CD4-positive, alpha-beta T cell treated with Interferon alpha-2 for 1 hour (primary cell): Measurements from ENCODE around the gene C16orf95.
"Not testable (repeated sequence)": the region's sequence is repeated elsewhere in the genome, so short reads cannot be mapped to it uniquely, and the experiment has no call there.

ENCODE experiments used
- DNase-seq, 2 donors: peaks; one replicate each; pipeline ENCODE4 v3.0.0-alpha.2; 2020 to 2022

Gene C16orf95, protein sequence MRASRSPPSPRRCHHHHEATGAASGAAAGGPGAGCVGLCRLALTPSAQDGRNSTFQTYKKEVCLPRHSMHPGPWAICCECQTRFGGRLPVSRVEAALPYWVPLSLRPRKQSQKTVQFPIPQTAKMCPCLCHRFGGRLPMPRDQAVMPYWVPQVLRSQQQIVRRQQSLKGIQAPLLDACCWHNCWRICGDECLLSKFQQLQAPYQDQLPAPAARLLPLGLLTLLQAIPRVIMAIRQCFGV

DNA sequence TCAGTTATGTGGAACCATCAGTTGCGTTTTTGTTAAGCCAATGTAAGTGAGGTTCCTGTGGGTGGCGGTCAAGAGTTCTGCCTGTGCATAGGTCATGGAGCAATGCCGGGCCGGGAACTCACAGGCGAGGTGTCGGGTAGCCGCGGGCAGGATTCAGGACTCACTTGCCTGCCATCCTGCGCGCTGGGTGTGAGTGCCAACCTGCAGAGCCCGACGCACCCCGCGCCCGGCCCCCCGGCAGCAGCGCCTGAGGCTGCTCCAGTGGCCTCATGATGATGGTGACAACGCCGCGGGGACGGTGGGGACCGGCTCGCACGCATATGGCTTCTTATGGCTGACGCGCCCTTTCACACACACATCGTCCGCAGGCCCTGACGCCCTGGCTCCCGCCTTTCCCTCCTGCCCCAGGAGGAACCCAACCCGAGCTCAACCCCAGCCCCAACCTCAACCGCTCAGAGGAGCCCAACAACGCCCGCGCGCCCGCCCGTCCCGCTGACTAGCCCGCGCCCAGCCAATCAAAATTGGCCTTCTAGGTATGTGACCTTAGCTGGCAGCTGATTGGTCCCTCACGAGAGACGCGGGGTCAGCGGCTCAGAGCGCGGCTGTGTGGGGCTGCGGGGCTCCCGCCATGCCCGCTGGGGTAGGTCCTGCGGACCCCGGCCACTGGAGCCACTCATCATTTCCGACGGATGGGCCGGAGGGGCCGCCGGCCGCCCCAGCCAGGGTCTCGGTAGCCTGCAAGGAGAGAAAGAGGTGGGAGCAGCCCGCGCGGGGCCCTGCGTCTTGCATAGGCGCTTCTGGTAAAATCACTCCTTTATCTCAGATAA, at the start of gene C16orf95:
TSS of gene C16orf95 (minus strand) at position 470 of the 827 bp plus-strand sequence. CDS start at position 320, 150 bp downstream.
- peak; percentile 94 to 98 for DNase-seq

DNA sequence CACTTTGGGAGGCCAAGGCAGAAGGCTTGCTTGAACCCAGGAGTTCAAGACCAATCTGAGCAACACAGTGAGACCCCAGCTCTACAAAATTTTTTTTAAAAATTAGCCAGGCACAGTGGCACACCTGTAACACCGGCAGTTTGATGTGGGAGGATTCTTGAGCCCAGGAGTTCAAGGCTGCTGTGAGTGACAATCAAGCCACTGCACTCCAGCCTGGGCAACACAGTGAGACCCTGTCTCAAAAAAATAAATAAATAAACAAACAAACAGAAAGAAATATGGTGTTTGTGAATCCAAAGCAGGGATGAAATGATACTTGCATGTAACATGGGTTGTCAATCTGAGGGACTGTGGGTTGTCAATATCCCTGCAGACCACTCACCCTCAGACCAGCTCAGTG, 49.7 kb upstream of the C16orf95 start:
- no peak for DNase-seq

DNA sequence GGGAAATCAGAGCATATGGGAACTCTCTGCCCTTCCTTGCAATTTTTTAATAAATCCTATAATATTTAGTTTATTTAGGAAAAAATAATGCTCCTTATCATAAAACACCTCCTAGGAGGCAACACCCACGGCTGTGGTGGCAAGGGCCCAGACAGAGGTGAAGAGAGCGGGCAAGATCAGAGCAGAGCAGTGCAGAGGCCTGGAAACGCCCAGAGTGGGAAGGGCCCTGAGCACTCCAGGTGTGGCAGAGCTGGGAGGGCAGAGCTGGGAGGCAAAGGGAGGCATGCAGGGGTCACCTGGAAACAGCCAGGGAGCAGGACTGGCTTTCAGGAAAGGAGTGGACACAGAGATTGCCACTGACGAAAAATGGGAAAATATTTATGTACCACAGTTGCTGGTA, 49.1 kb upstream of the C16orf95 start:
- no peak for DNase-seq

DNA sequence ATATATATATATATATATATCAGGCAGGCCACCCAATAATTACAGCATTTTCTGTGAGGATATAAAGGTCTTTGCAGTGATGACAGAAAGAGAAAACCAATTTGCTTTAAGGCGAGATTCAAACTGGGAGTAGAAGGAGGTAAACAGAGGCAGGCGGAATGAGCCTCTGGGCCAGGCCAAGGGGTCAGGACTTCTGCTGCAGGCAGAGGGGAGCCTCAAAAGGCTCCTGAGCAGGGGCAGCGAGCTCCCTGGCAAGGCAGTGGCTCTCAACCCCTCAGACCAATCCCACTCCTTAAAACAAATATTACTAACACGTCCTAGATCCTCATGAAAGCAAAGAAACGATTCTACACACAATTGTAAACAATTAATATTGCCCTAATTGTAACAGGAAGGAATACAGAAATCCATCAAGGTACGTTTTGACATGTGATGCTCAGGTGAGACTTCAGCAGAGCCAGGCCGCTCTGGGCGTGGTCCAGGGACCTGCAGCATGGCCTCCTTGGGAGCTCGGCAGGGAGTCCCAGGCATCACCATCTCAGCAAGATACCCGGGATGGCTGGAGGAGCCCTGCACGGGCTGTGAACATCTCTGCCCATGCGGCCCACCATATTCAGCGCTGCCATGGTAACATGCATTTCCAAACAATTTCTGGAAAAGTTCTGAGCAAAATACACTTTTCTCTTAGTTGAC, 48.0 kb upstream of the C16orf95 start:
- DNase-seq = no peak

DNA sequence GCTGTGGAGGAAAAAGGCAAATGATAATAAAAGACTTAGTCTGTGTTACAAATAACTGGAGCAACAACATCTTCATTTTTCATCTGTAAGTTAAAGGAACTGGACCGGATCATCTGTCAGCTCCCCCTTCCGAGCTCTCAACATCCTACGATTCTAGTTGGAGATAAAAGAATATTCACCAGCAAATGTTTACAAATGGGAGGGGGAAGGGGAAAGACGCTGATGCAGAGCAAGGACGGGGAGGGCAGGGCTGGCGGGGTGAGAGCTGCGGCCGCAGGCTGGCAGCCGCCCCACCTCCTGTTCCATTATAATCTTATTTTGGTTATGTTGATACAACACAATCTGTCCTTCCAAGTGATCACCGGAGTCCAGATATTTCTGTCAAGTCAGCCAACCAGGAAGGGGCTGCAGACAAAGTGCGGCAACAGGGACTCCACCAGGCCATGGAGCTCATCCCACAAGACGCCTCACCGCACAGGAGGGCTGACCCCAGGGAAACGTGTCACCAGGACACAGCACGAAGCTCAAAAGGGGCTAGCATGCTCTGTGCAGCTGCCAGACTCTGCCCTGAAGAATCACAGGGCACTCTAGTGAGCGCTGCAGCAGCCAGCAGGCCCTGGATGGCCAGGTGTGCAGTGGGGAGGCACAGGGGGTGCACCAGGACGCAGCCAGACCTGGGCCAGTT, 46.7 kb upstream of the C16orf95 start:
- no peak for DNase-seq

DNA sequence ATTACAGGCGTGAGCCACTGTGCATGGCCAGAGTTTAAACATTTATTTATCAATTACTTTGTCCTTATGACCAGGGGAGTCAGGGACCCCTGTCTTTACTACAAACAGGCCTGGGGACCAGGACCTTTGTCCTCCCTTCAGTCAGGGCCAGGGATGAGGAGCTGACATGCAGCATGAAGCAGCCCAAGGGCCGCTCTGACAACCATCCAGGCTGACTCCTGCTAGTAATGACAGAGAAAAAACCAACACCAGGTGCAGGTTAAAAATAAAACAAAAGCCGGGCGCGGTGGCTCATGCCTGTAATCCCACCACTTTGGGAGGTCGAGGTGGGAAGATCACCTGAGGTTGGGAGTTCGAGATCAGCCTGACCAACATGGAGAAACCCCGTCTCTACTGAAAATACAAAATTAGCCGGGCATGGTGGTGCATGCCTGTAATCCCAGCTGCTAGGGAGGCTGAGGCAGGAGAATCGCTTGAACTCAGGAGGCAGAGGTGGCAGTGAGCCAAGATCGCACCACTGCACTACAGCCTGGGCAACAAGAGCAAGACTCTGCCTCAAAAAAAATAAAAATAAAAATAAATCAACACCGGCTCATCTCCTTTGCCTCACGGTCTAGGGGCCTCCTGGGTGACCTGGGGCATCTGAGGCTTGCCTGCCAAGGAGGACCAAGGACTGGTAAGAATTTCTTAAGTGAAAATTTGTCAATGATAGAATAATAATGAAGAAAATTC, 45.8 kb upstream of the C16orf95 start:
- DNase-seq = not testable (repeated sequence)

DNA sequence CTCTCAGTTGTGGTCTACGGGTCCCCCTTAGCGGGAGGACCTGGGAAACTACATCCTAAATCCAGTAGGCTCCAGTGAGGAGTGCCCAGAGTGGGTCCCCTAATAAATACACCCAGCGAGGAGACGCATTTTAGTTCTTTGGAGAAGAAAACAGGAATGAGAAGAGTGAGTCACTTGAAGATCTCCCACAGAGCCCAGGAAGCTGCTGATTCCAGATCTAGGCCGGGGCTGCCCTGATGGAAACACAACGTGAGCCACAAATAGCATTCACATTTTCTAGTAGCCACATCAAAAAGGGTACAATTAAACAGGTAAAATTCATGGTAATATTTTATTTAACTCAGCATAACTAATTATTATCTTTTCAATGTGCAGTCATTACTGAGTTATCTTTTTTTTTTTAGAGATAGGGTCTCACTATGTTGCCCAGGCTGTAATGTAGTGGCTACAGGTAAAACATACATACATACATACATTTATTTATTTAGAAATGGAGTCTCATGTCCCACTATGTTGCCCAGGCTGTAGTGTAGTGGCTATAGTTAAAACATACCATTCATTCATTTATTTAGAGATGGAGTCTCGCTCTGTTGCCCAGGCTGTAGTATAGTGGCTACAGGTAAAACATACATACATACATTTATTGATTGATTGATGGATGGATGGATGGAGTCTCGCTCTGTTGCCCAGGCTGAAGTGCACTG, 44.9 kb upstream of the C16orf95 start:
- no peak for DNase-seq

DNA sequence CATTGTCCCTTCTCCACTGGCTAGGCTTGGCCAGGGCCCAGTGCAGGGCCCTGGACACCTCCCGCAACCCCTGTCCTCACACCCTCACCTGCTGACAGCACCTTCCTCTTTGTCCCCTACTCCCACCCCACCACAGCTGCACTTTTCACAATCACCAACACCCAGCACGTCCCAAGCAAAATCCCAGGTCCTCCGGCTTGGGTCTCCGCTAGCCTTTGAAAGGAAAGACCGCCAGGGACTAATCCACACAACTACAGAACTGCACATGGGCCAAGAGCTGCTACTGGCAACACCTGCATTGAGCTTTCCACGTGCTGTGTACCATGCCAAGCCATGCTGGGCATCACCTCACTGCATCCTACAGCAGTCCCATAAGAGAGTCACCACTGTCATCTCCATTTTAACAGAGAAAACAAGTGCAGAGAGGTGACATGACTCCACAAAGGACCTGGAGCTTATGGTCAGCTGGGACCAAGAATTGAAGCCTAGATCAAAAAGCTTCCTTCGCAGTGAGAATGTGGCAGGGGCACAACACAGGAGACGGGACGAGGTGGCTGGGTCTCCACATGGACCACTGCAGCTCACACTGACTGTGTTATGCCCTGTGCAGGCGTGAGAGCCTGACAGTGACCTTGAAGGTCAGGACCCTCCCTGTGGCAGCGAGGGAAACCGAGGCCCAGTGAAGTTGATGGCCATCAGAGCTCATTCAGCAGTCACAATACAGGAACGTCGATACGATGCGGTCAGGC, 43.8 kb upstream of the C16orf95 start:
- no peak for DNase-seq

DNA sequence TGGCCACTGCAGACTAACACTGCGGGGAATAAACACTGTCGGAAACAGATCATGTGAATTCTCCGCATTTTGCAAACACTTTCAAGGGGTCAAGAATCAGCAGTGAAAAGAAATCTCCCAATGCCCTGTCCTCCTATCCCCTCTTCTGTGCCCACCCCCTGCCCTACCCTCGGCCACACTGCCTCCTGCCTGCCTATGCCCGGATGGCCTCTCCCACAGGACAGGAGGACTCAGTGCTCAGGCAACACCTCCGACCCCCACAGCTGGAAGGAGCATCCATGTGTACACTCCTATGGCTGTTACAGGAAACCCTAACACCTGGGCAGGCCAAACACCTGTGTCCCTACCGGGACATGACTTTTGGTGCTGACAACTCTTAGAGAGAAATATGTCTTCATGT, 41.9 kb upstream of the C16orf95 start:
- no peak for DNase-seq

DNA sequence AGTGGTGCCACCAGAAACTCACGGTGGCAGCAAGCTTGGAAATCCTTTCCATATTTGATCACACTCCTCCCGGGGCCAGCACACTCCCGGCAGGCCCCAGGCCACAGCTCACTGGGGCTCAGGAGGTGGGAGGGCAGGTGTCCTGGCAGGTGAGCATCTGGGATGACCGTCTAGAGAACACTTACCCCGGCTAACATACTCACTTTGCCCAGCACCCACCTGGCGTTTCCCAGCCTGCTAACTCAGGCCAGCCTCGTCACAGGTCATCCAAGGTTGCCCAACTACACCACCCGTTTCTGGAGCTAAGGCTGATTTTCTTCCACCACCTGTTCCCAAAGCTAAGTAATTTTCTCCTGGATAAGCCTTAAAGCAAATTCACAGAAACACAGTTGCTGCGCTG, 41.5 kb upstream of the C16orf95 start:
- DNase-seq = no peak

DNA sequence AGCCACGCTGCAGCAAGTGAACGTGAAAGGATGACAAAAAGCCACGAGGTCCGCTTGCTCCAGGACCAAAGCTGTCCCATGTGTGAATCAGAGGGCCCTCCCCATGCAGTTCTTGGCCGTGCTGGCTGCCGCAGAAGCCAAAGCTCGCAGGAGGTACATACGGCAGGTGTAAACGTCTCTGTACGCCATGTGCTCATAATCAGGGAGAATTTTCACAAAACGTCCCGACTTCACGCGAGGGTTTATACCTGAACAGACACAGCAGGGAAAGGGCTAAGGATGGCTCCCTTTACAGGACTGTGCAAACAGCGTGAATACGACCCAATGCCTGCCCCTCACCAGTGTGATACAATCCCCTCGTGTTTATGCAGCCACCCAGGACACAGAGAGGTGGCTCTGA, 41.1 kb upstream of the C16orf95 start:
- no peak for DNase-seq

DNA sequence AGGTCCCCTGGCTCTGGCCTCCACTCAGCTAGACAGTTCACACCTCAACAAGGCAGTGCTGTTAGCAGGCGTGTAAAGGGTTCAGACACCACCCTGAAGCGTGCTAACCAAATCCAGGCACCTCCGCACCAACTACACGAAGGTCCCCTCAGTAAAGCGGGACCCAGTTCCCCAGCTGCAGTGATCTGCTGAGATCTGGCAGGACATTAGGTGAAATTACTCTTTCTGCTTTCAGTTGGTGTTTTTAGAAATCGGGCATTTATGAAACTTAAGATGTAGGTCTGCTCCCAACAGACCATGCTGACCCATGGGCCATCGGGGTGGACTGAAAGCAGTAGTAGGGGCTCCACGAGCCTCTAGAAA, 39.3 kb upstream of the C16orf95 start:
- no peak for DNase-seq

DNA sequence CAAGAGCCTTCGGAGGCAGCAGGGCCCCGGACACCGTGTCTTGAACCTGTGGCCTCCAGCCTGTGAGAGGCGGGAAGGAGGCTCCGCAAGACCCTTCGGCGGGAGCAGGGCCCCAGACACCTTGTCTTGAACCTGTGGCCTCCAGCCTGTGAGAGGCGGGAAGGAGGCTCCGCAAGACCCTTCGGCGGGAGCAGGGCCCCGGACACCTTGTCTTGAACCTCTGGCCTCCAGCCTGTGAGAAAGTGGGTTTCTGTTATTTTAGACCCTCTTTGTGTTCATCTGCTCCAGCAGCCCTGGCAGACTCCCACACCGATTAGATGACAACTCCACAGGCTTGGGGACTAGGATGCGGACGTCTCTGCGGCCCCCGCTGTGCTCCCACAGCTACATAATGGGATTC, 36.4 kb upstream of the C16orf95 start:
- DNase-seq = no peak

DNA sequence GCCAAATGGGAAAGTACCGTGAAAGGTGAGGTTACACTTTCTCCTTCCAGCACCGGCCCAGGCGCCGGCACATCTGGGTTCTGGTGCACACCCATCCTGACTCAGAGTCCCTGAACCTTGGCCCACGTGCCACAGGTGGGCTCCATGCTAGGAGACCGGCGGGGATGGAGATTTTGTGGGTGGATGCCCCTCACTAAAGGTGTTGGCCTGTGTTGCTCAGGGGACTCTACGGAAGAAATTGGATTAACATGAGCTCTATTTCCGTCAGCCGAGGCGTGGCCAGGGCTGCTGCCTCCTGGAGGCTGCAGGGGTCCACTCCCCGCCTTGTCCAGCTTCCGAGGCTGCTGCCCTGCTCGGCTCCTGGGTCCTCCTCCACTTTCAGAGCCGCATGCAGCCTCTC, 35.6 kb upstream of the C16orf95 start:
- DNase-seq = no peak

DNA sequence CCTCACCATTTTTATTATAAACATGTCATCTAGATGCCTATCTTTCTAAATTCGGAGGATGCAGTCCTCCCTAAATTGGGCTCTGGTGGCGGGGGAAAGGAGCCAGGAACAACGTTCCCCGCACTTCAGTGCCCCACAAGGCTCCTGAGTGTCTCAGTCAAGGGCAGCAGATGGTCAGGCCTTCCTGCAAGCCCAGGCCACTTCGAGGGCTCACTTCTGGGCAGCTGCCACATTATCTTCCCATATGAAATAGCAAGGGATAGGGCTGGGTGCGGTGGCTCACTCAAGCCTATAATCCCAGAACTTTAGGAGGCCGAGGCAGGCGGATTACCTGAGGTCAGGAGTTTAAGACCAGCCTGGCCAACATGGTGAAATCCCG, 34.1 kb upstream of the C16orf95 start:
- DNase-seq = no peak

DNA sequence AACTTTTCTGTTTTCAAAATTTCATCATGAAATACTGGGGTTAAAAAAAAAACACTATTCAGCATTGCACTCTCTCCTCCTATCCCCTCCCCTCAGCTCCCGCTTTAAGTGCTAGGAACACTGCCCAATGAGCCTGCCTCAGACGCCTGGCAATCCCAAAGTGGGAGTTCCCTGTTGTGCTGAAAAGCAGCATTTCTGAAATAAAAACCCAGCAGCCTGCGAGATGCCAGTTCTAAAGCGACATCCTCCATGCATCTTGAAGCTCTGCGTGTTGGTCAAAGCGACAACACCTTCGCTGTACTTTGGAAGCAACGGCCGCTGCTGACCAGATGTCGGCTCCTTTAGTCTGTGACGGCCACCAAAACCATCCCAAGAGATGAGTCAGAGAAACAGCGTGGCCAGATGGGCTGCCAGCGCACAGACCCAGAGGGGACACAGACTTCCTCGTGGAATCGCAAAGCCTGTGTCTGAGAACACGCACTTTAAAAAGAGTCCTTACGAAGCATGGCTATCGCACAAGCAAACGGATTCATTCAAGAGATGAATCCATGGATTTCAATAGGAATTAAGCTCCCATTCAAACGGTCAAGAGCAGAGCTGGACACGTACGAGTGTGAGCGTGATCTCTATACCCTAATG, 33.6 kb upstream of the C16orf95 start:
- no peak for DNase-seq

DNA sequence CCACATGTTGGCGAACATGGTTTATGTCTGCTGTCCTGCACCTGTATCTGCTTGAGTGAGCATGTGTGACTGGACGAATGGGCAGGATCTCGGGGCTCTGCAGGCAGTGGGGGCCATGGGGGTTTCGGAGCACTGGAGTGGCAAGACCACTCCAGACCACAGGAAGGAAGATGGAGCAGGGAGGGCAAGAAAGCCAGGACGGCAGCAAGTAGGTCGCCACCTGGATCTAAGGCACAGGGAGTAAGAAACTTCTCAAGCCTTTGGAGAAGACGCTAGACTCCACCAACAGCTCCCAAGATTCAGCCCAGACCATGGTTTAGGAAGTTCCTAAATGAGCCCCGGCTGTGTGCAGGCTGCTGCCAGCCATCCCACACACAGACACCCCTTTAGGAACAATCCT, 32.8 kb upstream of the C16orf95 start:
- no peak for DNase-seq

DNA sequence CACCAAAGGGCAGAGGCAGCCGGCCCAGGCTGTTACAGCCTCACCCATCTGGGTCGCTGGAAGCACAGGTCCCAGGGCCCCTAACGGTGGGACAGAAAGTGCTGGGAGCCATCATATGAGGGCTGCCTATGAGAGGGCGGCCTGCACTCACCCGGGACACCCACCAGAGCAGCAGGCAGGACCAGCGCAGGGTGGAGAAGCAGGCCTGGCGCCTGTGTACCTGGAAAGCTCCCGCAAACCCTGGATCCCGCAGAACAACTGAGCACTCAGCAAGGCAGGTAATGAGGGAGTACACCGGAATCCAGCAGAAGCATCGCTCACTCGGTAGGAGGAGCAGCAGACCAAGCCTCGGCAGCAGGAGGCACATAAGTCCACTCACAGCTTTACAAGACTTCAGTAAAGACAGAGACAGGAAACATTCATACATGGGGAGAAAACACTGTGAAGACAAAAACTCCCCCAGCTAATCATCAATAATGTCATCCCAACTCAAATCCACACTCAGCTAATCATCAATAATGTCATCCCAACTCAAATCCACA, 31.5 kb upstream of the C16orf95 start:
- no peak for DNase-seq

DNA sequence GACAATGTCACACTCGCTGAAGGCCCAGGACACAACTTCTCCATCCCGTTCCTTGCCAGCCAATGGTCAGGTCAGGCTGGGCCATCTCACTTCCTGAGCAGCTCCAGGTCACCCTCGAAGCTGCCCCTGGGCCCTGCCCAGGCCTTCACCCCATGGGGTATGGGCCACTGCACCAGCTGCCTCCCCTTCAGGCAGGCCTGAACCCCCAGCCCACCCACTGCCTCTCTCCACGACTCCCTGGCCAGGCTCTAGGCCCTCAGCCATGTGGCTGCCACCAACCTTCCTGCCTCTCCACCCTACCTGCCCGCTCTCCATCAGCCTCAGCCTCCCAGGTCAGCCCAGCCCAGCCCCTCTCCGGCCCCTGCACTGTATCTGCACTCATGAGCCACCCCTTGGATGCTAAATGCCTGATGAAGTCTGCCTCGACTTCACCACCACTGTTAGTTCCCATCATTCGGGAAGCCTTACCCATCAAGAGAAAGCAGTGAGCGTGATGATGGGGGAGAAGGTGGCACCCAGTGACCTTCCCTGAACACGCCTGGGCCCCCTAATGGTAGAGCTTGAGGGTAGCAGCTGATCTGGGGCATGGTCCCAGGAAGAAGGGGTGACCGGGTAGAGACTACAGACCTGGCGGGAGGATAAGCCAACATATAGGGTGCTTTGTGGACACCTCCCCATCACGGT, 30.9 kb upstream of the C16orf95 start:
- DNase-seq = no peak

DNA sequence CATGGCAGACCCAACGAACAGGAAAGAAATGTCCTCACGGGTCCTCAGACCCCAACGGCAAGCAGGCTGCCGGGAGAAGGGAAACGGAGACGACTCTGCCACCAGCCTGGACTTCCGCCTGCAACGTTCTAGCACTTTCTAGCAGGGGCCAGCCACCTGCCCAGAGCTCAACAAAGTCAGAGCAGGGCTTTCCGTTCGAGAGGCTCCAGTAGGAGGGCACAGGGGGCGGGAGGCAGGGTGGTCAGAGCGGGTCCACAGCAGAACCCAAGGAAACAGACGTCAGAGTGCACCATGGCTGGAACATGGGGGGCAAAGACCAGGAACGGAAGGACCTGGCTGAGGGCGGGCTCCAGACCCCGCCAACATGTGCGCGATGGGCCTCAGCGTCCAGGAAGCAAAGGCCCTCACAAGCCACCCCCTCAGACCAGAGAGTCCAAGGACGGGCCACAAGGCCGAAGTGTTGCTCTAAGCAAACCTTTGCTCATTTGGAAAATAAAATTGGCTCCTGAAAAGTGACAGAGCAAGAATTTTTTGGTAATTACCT, 29.4 kb upstream of the C16orf95 start:
- DNase-seq = no peak
